GM12878 (cell line): ENCODE results near the gene CRB1. TPM values are rescaled to one million over a fixed set of nuclear protein-coding genes. Genes with fewer than 3 reads are reported as not detected.

Experiments used
- ATAC-seq: fragments of 200-7000 bp; cut with Tn5 transposase; 3 replicates; pipeline ENCODE4 v1.9.1; 2020; ENCODE audit warnings: mild to moderate bottlenecking, moderate library complexity
- BruUV-seq: library from RNA; stranded (reverse); fragments of 400-500 nt; replicated peaks from 2 replicates; lab custom pipeline; 2021; lab: Mats Ljungman, UMichigan
- CTCF ChIA-PET: fragments of 300-600 bp; sonication (Branson Sonifier 250); formaldehyde crosslinking; extraction: SDS; loops from one replicate; lab custom pipeline; 2021; ENCODE audit warnings: inconsistent platforms; lab: Yijun Ruan, JAX
- POLR2A ChIA-PET: fragments of 350-600 bp; formaldehyde crosslinking; extraction: SDS; loops from one replicate; lab custom pipeline; 2021; ENCODE audit warnings: inconsistent platforms; lab: Charles Lee
- RAD21 ChIA-PET: fragments of 300-600 bp; sonication (Branson Sonifier 250); formaldehyde crosslinking; loops from one replicate; lab custom pipeline; 2023; ENCODE audit warnings: antibody characterized with exemption; ENCODE audit not compliant: unreplicated experiment; lab: Charles Lee
- SMC1A ChIA-PET: fragments of 300-600 bp; sonication (Branson Sonifier 250); formaldehyde crosslinking; loops from one replicate; lab custom pipeline; 2023; ENCODE audit not compliant: unreplicated experiment, uncharacterized antibody; lab: Charles Lee
- DNase-seq: peaks from one replicate; pipeline ENCODE4 v3.0.0-alpha.2; 2011; ENCODE audit warnings: low read depth, low spot score
- FAIRE-seq: peaks from 3 replicates; lab custom pipeline; 2011; peaks lifted over from hg19 to GRCh38; lab: Jason Lieb, UNC
- H2AFZ ChIP-seq: 2 replicates; pipeline ENCODE4 v1.6.0; 2011; ENCODE audit warnings: low read depth, low read length, control low read depth; ENCODE audit not compliant: control insufficient read depth
- H3K27ac ChIP-seq: 2 replicates; pipeline ENCODE4 v1.5.1; 2011; ENCODE audit warnings: control low read depth; ENCODE audit not compliant: control insufficient read depth, insufficient read depth
- H3K27me3 ChIP-seq, 2 experiments: replicated peaks in 1 of 2; 2 replicates each; pipeline versions ENCODE4 v1.6.0 to v1.6.1; 2011; ENCODE audit warnings: low read length in 1 of 2; ENCODE audit not compliant: control insufficient read depth in 2 of 2, insufficient read depth in 2 of 2
- H3K36me3 ChIP-seq, 2 experiments: 2 replicates each; pipeline ENCODE4 v1.5.1; 2011; ENCODE audit warnings: low read length in 1 of 2; ENCODE audit not compliant: control insufficient read depth in 2 of 2, insufficient read depth in 2 of 2
- H3K4me1 ChIP-seq: 2 replicates; pipeline ENCODE4 v1.6.1; 2011; ENCODE audit warnings: mild to moderate bottlenecking, low read length, moderate library complexity, mixed read lengths; ENCODE audit not compliant: control insufficient read depth, insufficient read depth
- H3K4me2 ChIP-seq: 2 replicates; pipeline ENCODE4 v1.6.0; 2011; ENCODE audit warnings: control low read depth; ENCODE audit not compliant: control insufficient read depth, insufficient read depth
- H3K4me3 ChIP-seq: fragments of 200-600 bp; sonication (generic); 2 replicates; pipeline ENCODE4 v1.5.1; 2016
- H3K79me2 ChIP-seq: 2 replicates; pipeline ENCODE4 v1.6.0; 2011; ENCODE audit warnings: low read length; ENCODE audit not compliant: control insufficient read depth, insufficient read depth
- H3K9ac ChIP-seq: 2 replicates; pipeline ENCODE4 v1.8.0; 2011; ENCODE audit warnings: low read length, control low read depth, mixed read lengths; ENCODE audit not compliant: control insufficient read depth, insufficient read depth
- H3K9me3 ChIP-seq: replicated peaks from 3 replicates; pipeline ENCODE4 v1.5.1; 2011; ENCODE audit warnings: mild to moderate bottlenecking, low read length; ENCODE audit not compliant: control insufficient read depth, insufficient read depth
- H4K20me1 ChIP-seq: 2 replicates; pipeline ENCODE4 v1.6.0; 2011; ENCODE audit not compliant: control insufficient read depth, insufficient read depth
- ATF2 ChIP-seq: IDR thresholded peaks from 2 replicates; pipeline ENCODE4 v1.6.1; 2012; ENCODE audit warnings: low read length, inconsistent platforms
- BMI1 ChIP-seq: fragments of 450-650 bp; IDR thresholded peaks from 2 replicates; pipeline ENCODE4 v1.6.1; 2016; ENCODE audit warnings: mild to moderate bottlenecking, moderate library complexity, borderline replicate concordance
- CHD4 ChIP-seq: fragments of 200-600 bp; sonication (generic); IDR thresholded peaks from 2 replicates; pipeline ENCODE4 v1.6.1; 2016; ENCODE audit warnings: mild to moderate bottlenecking
- E2F4 ChIP-seq: IDR thresholded peaks from 2 replicates; pipeline ENCODE4 v1.6.1; 2012; ENCODE audit warnings: low read depth, low read length, improper control_type of control experiment
- ESRRA ChIP-seq: IDR thresholded peaks from 2 replicates; pipeline ENCODE4 v1.6.1; 2012; ENCODE audit warnings: mild to moderate bottlenecking, low read length, improper control_type of control experiment
- IRF5 ChIP-seq: fragments of 450-650 bp; IDR thresholded peaks from 2 replicates; pipeline ENCODE4 v1.6.1; 2017; ENCODE audit warnings: borderline replicate concordance
- JUND ChIP-seq: IDR thresholded peaks from 2 replicates; pipeline ENCODE4 v1.6.1; 2012; ENCODE audit warnings: low read depth, mild to moderate bottlenecking, low read length, improper control_type of control experiment, moderate library complexity
- KAT2A ChIP-seq: conservative IDR thresholded peaks from 2 replicates; pipeline ENCODE4 v1.6.1; 2011; ENCODE audit warnings: low read depth, low read length; ENCODE audit not compliant: control insufficient read depth
- NFIC ChIP-seq: IDR thresholded peaks from 2 replicates; pipeline ENCODE4 v1.6.1; 2012; ENCODE audit warnings: low read depth, mild to moderate bottlenecking, inconsistent platforms, low read length, moderate library complexity
- POLR2A ChIP-seq: IDR thresholded peaks from 2 replicates; pipeline ENCODE4 v1.6.1; 2011; ENCODE audit warnings: low read depth, mild to moderate bottlenecking, low read length
- STAT3 ChIP-seq: IDR thresholded peaks from 2 replicates; pipeline ENCODE4 v1.6.1; 2011; ENCODE audit warnings: low read depth, low read length, improper control_type of control experiment
- SUZ12 ChIP-seq: fragments of 200-600 bp; sonication (generic); IDR thresholded peaks from one replicate; pipeline ENCODE4 v1.6.1; 2018; ENCODE audit warnings: antibody characterized with exemption, mild to moderate bottlenecking; ENCODE audit not compliant: unreplicated experiment
- TBL1XR1 ChIP-seq: IDR thresholded peaks from 2 replicates; pipeline ENCODE4 v1.6.1; 2012; ENCODE audit warnings: low read depth, low read length, improper control_type of control experiment
- ZNF207 ChIP-seq: fragments of 450-650 bp; IDR thresholded peaks from 2 replicates; pipeline ENCODE4 v1.6.1; 2014; ENCODE audit warnings: antibody characterized with exemption, mild to moderate bottlenecking, borderline replicate concordance
- ZNF217 ChIP-seq: fragments of 450-650 bp; IDR thresholded peaks from 2 replicates; pipeline ENCODE4 v1.6.1; 2017; ENCODE audit warnings: antibody characterized with exemption, mild to moderate bottlenecking
- ZNF384 ChIP-seq: IDR thresholded peaks from 2 replicates; pipeline ENCODE4 v1.6.1; 2012; ENCODE audit warnings: low read depth, mild to moderate bottlenecking, low read length, improper control_type of control experiment, borderline replicate concordance
- ZSCAN29 ChIP-seq: fragments of 450-650 bp; IDR thresholded peaks from 2 replicates; pipeline ENCODE4 v1.6.1; 2017; ENCODE audit warnings: mild to moderate bottlenecking, moderate library complexity
- WGBS: methylation state at CpG from one replicate; pipeline ENCODE4 v1.1.6; 2016; ENCODE audit warnings: low lambda C conversion rate; ENCODE audit not compliant: insufficient replicate concordance, insufficient coverage; ENCODE audit errors: missing lambda C conversion rate; 5-methylcytosine and 5-hydroxymethylcytosine counted together
- in situ Hi-C: fragments of 300-500 bp; cut with MboI; formaldehyde crosslinking; loops from 9 replicates; pipeline ENCODE4 v1.14.3; 2018; ENCODE audit warnings: mixed read lengths
- intact Hi-C: fragments of 100-400 bp; cut with micrococcal nuclease; formaldehyde crosslinking; loops from one replicate; pipeline ENCODE4 v1.14.2; 2022; ENCODE audit not compliant: unreplicated experiment
- polyA plus RNA-seq, 11 experiments: library from polyadenylated mRNA; depleted of rRNA in 4 of 11; unstranded in 6 of 11; stranded (reverse) in 5 of 11; fragments of >200 nt; fragmentation: Nextera tagmentation in 4 of 11; fragmentation: Illumina TruSeq in 1 of 11; extraction: Ambion mirVana in 4 of 11; extraction: Trizol in 1 of 11; gene quantifications; 1 replicate in 1 of 11; 2 replicates in 10 of 11; pipeline versions ENCODE4 v1.2.1 to v1.2.3, GENCODE V29; 2011 to 2016; ENCODE audit warnings: inconsistent platforms in 2 of 11, missing spikeins in 2 of 11, low read depth in 1 of 11
- total RNA-seq, 4 experiments: library from RNA; depleted of rRNA in 3 of 4; stranded (reverse); fragments of >200 nt in 3 of 4; fragmentation: Illumina TruSeq in 1 of 4; extraction: Trizol in 1 of 4; gene quantifications; 2 replicates each; pipeline versions ENCODE4 v1.2.1 to v1.2.3, GENCODE V29; 2013 to 2021

CRB1 gene
- total and polyA plus RNA-seq, 10 of the 15 experiments (the other 5 are each of a cell fraction or from before 2014, with no cell fraction given), result 0.06 to 0.10 (median 0.06) TPM; not detected in 7

GRCh38 chr1:197250616-197251015 lies 17.4 kb upstream of the CRB1 start:
- no peak for FAIRE-seq
- no peaks in the 10 kb centered on the region for H3K27me3 ChIP-seq
- DNase-seq, result no peak
- H3K9me3 ChIP-seq, result no peaks in the 10 kb centered on the region
- ATAC-seq, result no peak
- H3K9ac ChIP-seq, result no peak overlapping the region
- POLR2A ChIA-PET, result no interaction called here
- TF ChIP-seq BMI1, result no peak
- TF ChIP-seq IRF5, result no peak
- no peak for TF ChIP-seq TBL1XR1
- TF ChIP-seq ZNF217, result no peak
- TF ChIP-seq ZSCAN29, result no peak
- no peak for TF ChIP-seq CHD4
- no peak for TF ChIP-seq ATF2
- TF ChIP-seq KAT2A, result no peak
- TF ChIP-seq SUZ12, result no peak
- TF ChIP-seq E2F4, result no peak
- TF ChIP-seq NFIC, result no peak
- TF ChIP-seq ZNF207, result no peak
- TF ChIP-seq JUND, result no peak
- no peak for TF ChIP-seq ESRRA
- TF ChIP-seq STAT3, result no peak
- no peak for TF ChIP-seq ZNF384
- no peak for TF ChIP-seq POLR2A
- WGBS, result 21% methylated on average over 2 of the region's 2 CpGs
- H3K4me2 ChIP-seq, result no peak overlapping the region
- in situ Hi-C loops (no loop called here), intact Hi-C loops (loop anchor here (2.0 kb wide), 1 partner anchor 50 kb away; no protein-coding TSS in a partner anchor)
- no peaks in the 10 kb centered on the region for H3K36me3 ChIP-seq
- RAD21 ChIA-PET, result no interaction called here
- SMC1A ChIA-PET, result no interaction called here
- H3K4me3 ChIP-seq, result no peak overlapping the region
- no peaks in the 10 kb centered on the region for H4K20me1 ChIP-seq
- H3K4me1 ChIP-seq, result no peaks in the 10 kb centered on the region
- no peak overlapping the region for H2AFZ ChIP-seq
- CTCF ChIA-PET, result interaction anchor here (1.6 to 1.8 kb wide), 2 partner anchors 17 to 71 kb away, joined by 4 to 5 read pairs; no protein-coding TSS in a partner anchor
- H3K79me2 ChIP-seq, result no peaks in the 10 kb centered on the region
- H3K27ac ChIP-seq, result no peak overlapping the region
- BruUV-seq, result no TSS peak
